ENCODE results near the gene CISTR.
"Not testable (repeated sequence)": the region's sequence is repeated elsewhere in the genome, so short reads cannot be mapped to it uniquely, and the experiment has no call there.

The CISTR gene

DNA sequence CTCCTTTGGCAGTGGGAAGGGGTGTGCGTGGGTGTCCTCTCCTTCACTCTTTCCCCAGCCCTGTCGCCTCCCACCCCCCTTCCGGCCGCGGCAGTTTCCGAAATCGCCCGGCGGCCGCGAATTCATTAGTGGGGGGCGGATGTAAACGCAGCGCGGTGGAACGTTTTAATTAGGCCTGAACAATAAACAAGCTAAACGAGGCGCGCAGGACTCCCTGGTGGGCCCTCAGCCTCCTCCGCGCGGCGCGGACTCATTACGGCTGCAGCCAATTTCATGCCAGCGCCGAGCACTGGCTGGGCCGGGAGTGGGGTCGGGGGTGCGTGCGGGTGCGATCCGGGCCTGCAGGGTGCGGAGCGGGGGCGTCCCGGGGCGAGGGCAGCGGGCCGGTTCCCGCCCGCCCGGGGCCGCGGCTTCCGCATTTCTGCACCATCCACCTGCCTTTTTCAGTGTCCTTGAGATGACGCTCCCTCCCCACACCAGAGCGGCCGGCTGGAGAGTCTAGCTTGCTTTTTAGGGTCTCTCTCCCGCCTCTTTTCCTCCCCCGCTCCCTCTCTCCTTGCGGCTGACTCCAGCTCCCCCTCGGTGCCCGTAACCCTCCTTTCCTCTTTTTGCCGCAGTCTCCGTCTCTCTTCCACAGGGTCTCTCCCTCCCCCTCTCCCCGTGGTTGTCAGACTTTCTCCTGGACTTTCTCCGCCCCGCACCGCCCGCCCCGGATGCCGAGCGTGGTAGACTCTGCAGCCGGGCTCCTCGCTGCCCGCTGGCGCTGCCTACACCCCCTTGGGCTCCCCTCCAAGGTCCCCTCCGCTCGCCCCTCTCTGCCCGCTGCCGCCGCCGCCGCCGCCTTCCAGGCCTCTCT lies at the start of gene CISTR:
Gene CISTR (minus strand): TSS at position 644 of the 856 bp plus-strand sequence.
- no peak for DNase-seq (ENCODE audit: low read depth)

DNA sequence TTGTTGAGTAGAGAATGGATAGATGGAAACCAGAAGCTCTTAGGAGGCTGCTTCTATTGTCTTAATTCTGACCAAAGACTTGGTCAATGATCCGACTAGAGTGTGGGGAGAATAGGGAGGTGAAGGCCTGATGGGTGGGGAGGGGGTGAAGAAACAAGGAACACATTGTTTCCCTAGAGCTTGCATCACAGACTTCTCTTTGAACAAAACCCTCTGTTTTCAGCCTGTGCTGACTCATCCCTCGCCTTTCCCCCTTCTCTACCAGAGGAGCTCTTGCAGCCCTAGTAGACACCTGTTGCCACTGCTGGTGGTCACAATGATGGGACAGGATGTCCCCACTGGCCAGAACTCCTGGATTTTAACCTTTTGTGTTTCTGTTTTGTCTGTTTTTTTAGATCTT lies 46.8 kb upstream of the CISTR start:
- DNase-seq (ENCODE audit: low read depth), result peak; percentile 25

DNA sequence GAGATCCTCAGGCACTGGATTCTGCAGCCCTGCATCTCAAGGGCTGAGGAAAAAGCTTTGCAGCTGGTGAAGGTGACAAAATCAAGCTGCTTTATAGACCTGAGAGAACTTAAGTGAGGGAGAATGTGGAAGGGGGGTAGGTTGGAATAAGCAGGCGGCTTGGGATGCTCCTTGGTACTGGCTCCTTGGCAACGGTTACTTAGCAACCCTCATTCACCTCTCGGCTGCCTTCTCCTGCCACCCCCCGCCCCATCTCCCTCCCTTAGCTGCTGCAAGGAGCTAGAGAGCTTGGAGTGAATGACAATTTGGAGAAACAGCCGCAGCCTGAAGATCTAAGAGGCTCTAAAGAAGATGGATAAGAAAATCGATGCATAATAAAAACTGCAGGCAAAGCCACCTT lies 44.1 kb upstream of the CISTR start:
- no peak for DNase-seq (ENCODE audit: low read depth)

DNA sequence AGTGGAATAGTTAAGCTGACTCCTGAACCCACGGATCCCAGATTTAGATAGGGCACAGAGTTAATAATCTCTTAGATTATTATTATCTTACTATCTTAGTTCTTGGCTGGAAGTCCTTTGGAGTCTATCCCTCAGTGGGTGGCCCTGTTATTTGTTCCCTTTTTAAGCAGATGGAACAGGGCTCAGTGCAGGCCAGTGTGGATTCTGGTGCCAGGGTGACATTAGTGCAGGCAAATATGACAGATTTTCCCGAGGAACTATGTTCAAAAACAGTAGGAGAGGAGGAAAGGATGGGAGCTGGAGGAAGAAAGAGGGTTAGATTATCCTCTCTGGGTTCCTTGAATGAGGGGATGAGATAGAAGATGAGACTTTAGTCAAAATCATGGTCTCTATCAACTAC lies 41.4 kb upstream of the CISTR start:
- DNase-seq (ENCODE audit: low read depth), result no peak

DNA sequence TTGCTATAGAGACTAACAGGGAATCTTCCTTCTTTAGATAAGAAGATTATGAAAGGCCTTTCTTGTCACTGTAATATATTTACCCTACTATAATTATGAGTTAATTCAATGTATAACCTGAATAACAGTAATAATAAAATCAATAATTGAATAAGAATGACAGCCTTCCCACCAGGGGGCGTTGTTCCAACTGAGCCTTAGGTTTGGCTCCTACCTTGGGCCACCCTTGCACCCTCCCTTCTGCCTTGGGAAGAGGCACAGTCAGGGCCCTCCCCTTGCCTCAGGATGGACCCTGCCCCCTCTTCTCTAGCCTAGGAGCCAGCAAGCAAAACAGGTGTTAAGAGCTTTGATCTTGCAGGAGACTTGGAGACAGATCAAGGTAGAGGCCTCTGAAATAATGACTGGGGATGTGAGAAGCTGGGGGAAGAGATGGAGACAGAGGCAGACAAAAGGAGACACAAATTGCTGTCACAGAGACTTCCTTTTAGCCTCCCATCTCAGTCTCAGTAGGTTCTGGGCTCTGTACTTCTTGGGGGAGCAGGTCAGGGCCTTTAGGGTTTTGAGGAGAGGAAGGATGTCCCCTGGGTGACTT lies 40.1 kb upstream of the CISTR start:
- DNase-seq (ENCODE audit: low read depth), result peak; percentile 57

DNA sequence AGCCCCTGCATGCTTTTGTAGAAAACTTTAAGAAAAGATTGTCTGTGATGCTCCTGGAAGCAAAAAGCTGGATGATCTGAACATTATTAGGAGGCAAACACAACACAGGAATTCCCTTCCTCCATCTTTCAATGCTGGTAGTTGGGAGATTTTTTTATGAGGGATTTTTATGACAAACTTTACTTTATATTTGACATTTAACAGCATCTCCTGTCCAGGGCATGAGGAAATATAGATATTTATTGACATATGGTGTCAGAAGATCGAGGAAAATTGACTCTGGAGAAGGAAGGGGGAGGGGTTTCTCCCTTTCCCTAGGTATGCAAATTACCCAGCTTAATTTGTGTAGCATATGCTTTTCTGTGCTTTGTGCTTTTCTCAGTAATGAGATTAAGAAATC lies 37.8 kb upstream of the CISTR start:
- DNase-seq (ENCODE audit: low read depth), result no peak

DNA sequence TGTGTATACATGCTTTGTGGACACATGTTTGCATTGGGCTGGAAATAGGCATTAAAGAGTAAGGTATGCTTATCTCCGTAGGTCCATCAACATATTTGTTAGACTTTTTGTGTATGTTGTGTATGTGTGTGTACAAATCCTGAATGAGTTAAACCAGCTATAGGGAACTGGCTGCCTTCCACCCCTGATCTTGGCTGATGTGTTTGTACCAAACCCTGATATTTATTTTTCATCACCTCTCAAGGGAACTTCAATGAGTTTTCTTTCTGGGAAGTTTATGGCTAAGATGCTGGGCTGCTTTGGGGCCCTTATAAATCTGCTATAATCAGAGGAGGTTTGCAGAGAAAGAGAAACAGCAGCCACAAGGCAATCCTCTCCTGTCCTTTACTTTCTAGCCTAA lies 37.1 kb upstream of the CISTR start:
- DNase-seq (ENCODE audit: low read depth), result no peak

DNA sequence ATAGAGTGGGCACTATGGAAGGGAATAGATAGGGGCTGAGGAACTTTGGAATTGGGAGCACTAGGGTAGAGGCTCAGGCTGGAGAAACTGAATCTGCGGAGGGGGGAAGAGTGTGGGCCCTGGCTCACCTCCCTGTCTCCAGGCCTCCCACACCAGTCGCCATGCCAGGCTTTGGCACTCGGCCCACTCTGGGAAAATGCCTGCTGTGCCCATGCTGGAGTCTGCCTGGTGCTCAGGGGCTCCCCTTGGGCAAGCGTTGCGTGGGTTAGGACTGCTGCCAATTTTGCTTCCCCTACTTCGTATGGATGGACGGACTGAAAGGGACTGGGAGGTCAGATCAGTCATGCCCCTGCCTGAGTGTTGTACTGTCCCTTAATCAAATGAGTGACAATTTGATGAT lies 34.6 kb upstream of the CISTR start:
- DNase-seq (ENCODE audit: low read depth), result no peak

DNA sequence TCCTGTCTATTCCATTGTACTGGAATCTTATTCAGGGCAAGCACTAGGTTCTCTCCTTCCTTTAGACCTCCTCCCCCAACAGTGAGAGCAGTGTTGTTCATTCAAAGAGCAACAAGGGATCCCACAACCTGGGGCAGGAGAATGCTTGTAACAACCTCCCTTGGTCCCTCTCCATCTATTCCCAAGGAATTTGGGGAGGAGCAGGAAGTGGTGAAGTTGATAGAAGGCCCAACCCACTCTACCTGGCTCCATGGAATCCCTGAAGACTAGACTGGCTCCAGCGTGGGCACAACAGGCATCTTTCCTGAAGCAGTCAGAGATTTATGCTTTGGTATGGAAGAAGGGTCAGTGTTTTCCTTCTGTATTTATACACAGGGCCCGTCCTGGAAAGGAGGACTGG lies 33.4 kb upstream of the CISTR start:
- no peak for DNase-seq (ENCODE audit: low read depth)

DNA sequence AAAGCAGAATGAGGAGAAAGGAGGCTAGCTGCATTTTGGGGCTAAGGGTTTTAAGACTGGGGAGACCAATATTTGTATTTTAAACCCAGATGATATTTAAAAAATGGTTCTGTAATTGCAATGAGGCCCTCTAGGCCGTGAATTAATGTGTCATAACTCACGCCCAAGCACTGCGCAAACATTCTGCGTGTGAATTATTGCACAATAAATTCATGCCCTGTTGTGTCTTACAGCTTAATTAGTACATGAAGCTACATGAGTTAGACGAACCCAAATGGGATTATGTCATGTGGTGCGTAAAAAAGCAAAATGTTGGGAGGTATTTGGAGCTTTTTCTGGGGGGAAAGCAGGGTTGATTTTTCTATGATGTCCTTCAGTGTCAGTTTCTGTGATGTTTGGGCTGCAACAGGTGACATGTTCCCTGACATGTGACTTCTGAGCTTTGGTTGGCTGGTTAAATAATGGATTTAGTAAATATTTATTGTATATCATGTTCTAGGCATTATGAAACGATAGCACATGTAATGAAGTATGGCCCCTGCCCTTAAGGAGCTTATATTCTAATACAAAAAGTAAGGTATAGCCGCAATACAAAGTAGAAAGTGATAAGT lies 30.4 kb upstream of the CISTR start:
- no peak for DNase-seq (ENCODE audit: low read depth)

DNA sequence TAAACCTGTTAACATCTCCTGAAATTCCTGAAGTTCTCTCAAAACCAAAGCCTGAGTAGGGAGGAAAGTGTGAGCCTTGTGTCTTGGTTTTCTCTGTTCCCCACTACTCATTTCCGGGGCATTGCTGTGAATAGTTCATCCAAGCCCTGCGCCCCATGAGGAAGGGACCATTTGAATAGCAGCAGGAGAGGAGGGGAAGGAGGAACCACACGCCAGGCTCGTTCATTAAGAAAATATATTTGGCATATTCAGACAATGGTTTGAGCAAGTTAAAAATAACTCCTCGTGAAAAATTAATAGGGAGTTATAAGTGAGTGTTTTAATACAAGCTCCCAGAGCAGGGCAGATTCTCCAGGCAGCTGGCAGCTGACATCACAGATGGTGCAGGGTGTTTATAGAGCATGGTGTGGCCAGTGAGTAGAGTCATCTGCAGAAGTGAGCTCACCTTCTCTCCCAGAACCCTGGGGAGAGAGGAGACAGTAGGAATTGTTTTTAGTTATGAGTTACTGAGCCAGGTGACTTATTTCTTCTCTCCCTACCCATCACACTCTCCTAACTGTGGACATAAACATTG lies 29.5 kb upstream of the CISTR start:
- peak; percentile 30 for DNase-seq (ENCODE audit: low read depth)

DNA sequence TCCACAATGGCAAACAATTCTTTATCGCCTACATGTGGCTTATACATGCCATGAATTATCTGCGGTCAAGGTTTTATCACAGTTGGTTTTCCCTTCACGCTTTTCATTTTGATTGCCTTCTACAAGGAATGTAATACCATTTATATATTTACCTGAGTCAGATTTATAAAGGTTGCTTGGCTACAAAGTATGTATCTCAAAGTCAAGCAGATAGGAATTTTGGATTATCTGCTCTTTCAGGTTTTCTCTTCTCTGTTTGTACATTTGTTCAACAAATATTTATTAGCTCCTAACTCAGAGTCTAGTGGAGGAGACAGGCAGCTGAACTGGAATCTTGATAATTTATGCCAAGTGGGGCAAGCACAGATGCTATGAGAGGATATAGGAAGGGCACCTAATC lies 28.5 kb upstream of the CISTR start:
- no peak for DNase-seq (ENCODE audit: low read depth)

DNA sequence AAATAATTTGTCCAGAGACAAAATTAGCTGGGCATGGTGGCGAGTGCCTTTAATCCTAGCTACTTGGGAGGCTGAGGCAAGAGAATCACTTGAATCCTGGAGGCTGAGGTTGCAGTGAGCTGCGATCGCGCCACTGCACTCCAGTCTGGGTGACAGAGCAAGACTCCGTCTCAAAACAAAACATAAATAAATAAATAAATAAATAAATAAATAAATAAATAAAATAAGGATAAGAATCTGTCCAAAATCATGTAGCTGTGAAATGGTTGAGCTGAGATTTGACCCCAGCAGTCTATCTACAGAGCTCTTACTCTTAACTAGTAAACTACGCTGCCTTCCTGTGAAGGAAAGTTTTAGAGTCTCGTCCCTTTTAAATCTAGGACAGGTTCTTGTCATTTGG lies 27.9 kb upstream of the CISTR start:
- DNase-seq (ENCODE audit: low read depth), result not testable (repeated sequence)

DNA sequence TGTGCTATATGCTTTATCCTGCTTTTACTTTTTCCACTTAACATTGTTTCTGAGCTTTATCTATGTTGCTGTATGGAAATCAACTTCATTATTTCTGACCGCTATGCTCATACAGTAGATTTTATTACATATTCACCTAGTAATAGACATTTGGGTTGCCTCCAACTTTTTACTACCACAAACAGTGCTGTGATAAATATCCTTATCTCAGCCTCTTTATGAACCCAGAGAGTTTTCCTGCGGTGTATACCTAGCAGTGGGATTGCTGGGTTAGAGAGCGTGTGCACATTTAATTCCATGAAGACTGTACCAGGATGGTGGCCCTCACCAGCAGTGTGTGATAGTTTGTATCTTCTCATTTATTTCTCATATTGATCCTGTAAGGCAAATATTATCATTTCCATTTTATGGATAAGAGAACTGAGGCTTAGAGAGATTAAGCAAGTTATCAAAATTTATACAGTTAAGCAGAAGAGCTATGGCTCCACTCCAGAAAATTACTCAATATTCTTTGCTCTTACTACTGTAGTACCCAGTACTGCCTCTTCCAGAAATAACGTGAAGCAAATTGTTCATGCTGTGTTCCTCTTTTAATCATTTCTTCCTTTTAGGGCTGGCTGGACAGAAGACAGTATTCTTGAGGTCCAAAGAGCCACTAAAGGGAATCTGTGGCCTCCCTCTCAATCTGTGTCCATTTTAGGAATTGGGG lies 26.3 kb upstream of the CISTR start:
- no peak for DNase-seq (ENCODE audit: low read depth)

DNA sequence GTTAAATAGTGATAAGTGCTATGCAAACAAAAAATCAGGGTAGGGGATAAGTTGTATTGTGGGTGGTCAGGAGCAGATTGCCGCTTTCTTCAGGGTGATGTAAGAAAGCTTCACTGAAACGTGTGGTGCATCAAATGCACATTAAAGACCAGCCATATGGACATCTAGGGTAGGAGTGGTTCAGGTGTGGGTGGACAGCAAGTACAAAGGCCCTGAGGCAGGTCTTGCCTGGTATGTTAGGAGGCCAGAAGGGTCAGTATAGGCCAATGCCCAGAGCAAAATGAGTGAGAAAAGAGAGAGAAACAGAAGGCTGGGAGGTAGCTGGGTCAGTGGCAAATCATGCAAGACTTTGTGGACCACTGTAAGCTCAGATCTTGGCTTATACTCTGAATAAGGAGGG lies 25.6 kb upstream of the CISTR start:
- DNase-seq (ENCODE audit: low read depth), result no peak

DNA sequence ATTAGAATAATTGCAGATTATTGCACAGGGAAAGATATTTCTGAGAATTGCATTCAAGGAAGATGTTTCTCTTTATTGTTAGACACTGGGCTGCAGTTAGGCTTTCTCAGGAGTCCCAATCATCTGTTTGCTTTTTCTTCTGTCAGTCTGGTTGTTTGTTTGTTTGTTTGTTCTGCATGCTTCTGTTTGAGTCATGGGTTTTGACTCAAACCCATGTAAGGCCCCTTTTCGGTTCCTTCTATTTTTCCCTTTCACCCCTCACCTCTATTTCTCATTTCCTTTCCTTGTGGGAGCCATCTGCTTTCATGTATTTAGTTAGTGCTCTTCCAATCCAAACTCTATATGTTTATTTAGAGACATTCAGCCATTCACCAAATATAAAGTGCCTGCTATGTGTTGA lies 25.1 kb upstream of the CISTR start:
- DNase-seq (ENCODE audit: low read depth), result no peak

DNA sequence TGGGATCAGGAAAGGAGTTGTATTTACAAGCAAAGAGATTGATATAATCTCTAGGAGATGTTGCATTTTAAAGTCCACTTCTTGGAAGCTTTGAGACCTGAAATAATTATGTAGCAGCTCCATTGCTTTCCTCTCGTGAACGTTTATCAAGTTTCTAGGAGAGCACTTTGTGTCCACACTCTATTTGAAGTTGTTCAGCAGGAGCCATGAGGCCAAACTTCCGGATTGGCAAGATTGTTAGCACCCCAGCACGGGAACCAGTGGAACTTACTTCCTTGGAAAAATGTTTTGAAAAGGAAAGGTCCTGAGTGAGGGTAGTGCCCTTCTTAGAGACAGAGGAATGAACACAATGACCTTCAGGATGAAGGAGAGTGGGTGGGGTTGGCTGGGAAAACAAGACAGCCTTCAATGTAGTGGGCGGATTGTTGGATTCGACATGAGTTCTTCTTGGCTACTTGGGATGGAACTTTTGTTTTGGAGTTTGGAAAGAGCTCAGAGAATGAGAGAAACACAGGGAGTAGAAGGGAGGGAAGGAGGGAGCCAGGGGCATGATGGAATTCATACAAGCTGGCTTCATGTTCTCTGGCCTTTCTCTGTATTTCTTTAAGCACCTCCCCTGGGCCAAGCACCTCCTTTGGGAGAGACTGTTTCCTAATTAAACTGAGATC lies 23.8 kb upstream of the CISTR start:
- no peak for DNase-seq (ENCODE audit: low read depth)

DNA sequence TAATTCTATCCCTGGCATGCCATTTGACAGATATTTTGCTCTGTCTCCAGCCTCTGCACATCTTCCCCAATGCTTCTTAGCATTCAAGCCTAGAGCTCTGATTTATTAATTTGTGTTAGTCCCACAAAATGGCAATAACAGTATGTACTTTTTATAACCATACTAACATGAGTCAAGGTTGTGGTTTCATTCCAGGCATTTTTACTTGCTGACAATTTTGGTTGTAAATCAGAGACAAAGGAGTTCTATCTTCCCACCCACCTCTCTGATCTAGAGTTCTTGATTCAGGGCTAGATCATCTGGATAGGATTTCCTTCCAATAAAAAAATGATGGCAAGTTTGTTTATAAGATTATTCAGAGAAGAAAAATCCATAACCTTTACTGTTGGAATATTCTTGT lies 18.5 kb upstream of the CISTR start:
- DNase-seq (ENCODE audit: low read depth), result peak; percentile 98

DNA sequence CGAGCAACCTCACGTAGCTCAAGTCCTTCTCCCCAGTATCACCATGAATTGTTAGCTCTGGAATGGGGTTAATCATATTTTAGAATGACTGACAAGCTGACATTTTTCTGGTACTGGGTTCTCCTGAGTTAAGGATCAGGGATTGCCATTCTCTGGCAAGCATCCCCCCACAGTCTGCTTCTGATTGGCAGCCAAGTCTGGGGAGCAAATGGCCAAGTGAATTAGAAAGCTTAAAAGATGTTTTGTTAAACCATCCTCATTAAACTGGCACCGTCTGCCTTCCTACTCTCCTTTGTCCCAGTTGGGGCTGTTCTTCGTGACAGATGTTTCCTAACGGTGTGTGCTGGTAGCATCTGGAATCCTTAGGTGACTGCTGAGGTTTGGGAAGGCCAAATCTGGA lies 17.2 kb upstream of the CISTR start:
- DNase-seq (ENCODE audit: low read depth), result no peak

DNA sequence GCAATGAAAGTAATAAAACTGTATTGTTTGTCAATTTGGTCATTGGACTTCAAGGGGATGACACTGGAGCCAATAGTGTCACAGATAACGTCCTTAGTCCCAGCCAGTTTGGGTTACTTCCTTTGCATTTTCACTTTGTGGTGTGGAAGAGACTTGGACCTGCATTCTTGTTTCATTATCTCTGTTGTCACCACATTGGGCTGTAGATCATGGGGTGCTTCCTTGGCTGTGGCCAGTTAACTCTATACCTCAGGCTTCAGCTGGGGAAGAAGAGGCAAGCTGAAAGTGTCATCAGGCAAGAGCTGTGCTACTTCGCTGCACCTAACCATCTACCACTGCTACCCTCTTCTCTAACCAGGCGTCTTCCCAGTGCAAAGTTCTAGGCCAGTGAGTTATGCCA lies 15.1 kb upstream of the CISTR start:
- DNase-seq (ENCODE audit: low read depth), result peak; percentile 43

DNA sequence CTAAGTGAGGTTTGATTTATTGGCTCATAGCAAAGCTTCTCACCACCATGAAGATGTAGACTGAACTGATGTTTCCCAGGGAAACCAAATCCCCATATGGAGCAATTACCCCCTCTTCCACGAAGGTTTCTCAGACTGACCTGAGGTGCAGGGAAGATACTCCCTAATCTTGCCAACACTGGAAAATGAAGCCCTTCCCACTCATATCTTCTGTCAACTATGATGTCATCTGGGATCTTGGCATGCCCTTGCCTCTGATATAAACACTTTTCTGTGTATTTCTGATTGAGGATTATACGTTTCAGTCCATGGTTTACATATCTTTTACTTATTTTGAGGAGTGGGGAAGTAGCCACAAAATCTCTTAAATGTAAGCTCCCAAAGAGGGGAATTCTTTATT lies 14.1 kb upstream of the CISTR start:
- DNase-seq (ENCODE audit: low read depth), result no peak

DNA sequence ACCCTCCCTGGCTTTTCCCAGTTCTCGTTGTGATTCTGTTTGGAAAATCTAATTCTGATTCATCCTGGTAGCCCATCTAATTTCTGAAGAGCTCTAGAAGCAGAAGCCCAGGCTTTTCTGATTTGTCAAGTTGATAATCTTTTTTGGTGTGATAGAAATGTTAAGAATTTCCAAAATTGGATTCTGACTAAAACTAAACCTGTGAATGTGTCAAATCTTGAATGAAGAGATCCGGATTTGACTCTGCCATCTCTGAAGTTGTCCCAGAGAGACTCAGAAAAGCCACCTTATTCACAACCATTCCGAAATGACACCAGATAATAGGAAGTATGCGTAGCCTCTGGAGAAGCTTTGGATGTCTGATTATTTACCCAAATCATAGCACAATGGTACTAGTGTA lies 12.8 kb upstream of the CISTR start:
- no peak for DNase-seq (ENCODE audit: low read depth)
